ENCODE data around the gene DAND5.
"Not testable (repeated sequence)": the region's sequence is repeated elsewhere in the genome, so short reads cannot be mapped to it uniquely, and the experiment has no call there.

DAND5 gene

GRCh38 chr19:12945479-12946091, 23.8 kb upstream of the DAND5 start, which contains the start of gene RAD23A:
Gene RAD23A, plus strand, starts transcription at chr19:12945862. Its CDS starts 87 bp downstream, at chr19:12945949.
- peak; percentile 92 to 98 (median 96) for DNase-seq (ENCODE audit: low read depth in 3 of 3, low spot score in 1 of 3)

DNA sequence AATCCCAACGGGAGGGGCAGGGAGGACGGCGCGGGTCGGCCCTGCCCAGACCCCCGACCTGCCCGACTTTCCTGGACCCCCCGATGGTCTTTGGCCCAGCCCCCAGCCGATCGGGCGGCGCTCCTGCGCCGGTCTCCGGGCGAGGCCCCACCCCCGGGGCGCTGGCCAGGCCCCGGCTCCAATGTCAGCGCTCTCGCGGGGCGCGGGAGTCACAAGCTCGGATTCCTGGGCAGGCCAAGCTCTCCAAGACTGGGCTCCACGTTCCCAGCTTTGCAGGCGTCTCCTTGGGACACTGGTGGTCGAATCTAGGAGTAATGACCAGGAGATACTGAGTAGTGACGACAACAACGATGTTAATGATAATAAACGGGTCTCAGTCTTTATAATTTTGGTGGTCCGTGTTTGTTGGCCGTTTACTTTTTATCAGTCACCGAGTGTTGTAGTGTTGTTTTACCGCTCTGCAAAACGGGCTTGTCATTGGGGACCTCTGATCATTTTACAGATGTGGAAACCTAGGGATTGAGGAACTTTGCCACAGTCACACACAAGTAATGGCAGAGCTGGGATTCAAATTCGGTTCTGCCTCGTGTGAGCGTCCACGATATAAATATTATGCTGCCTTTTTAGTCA, 23.2 kb upstream of the DAND5 start:
- DNase-seq (ENCODE audit: low read depth in 3 of 3, low spot score in 1 of 3) = peak in 1 of 3 donors; percentile 42

GRCh38 chr19:12946731-12947496, 22.5 kb upstream of the DAND5 start:
- no peak for DNase-seq (ENCODE audit: low read depth in 3 of 3, low spot score in 1 of 3)

GRCh38 chr19:12947702-12948611, 21.4 kb upstream of the DAND5 start:
- no peak for DNase-seq (ENCODE audit: low read depth in 3 of 3, low spot score in 1 of 3)

DNA sequence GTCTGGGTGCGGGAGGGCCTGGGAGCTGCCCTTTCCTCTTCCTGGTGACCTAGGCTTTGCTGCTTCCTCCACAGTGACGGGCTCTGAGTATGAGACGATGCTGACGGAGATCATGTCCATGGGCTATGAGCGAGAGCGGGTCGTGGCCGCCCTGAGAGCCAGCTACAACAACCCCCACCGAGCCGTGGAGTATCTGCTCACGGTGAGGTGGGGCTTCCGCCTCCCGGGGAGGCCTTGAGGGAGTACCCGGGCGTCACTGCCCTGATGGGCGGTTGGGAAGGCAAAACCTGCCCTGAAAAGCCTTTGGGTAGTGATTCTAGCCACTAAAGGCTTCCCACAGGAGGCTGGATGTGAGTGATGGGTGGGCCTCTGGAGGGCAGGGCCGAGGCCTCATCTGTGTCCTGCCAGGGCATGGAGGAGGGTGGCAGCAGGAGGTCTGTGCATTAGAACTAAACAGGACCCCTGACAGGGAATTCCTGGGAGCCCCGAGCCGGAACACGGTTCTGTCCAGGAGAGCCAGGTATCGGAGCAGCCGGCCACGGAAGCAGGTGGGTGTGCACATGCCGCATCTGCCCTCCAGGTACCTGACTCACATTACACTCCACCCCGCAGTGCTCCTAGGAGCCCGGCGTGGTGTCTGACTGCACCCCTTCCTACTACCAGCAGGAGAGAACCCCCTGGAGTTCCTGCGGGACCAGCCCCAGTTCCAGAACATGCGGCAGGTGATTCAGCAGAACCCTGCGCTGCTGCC, 20.6 kb upstream of the DAND5 start:
- no peak for DNase-seq (ENCODE audit: low read depth in 3 of 3, low spot score in 1 of 3)

- DNase-seq (ENCODE audit: low read depth in 3 of 3, low spot score in 1 of 3) = no peak
These were observed 19.8 kb upstream of the DAND5 start for GRCh38 chr19:12949363-12950283.

DNA sequence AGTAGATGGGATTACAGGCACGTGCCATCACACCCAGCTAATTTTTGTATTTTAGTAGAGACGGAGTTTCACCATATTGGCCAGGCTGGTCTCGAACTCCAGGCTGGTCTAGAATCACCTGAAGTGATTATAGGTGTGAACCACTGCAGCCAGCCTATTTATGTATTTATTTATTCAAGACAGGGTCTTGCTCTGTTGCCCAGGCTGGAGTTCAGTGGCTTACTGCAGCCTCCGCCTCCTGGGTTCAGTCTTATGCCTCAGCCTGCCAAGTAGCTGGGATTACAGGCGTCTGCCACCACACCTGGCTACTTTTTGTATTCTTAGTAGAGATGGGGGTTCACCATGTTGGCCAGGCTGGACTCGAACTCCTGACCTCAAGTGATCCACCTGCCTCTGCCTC, 17.3 kb upstream of the DAND5 start:
- DNase-seq (ENCODE audit: low read depth in 3 of 3, low spot score in 1 of 3) = not testable (repeated sequence)

DNA sequence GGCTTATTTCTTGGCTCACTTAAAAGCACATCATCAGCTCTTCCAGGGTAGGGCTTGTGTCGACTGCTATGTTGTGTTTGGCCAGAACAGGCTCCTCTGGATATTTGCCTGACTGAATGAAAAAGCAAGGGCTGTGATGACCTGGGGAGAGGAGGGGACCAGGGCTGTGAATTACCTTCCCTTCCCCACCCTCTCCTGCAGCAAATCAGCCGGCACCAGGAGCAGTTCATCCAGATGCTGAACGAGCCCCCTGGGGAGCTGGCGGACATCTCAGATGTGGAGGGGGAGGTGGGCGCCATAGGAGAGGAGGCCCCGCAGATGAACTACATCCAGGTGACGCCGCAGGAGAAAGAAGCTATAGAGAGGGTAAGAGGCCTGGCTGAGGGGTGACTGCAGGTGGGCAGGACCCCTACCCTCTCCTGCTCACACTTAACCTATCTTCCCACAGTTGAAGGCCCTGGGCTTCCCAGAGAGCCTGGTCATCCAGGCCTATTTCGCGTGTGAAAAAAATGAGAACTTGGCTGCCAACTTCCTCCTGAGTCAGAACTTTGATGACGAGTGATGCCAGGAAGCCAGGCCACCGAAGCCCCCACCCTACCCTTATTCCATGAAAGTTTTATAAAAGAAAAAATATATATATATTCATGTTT, 16.8 kb upstream of the DAND5 start:
- no peak for DNase-seq (ENCODE audit: low read depth in 3 of 3, low spot score in 1 of 3)

GRCh38 chr19:12953138-12953798, 16.1 kb upstream of the DAND5 start:
- no peak for DNase-seq (ENCODE audit: low read depth in 3 of 3, low spot score in 1 of 3)

- DNase-seq (ENCODE audit: low read depth in 3 of 3, low spot score in 1 of 3) = no peak
These were observed 15.4 kb upstream of the DAND5 start for GRCh38 chr19:12953799-12954611.

DNA sequence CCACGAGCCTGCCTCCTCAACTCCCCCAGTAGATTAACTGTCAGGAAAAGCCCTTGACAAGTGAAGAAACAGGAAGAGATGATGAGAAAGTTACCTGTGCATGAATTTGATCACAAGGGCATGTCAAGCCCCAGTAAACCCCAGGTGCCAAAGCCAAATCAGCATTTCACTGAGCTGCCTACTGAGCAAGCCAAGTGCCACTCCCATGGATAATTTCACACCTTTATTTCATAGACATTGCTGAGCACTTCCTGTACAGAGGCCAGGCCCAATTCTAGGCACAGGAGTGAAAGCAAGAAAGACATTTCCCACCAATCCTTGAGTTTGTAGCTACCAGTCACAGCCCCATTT, 14.8 kb upstream of the DAND5 start:
- no peak for DNase-seq (ENCODE audit: low read depth in 3 of 3, low spot score in 1 of 3)

DNA sequence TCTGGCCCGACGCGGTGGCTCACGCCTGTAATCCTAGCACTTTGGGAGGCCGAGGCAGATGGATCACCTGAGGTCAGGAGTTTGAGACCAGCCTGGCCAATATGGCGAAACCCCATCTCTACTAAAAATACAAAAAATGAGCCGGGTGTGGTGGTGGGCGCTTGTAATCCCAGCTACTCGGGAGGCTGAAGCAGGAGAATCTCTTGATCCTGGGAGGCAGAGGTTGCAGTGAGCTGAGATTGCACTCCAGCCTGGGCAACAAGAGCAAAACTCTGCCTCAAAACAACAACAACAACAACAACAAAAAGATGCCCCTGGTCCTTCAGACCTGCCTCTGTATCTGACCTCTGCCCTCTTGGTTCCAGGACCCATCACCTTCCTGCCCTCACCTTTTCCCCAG, 13.8 kb upstream of the DAND5 start:
- not testable (repeated sequence) for DNase-seq (ENCODE audit: low read depth in 3 of 3, low spot score in 1 of 3)

- no peak for DNase-seq (ENCODE audit: low read depth in 3 of 3, low spot score in 1 of 3)
These were observed 13.4 kb upstream of the DAND5 start for GRCh38 chr19:12955996-12956395.

- DNase-seq (ENCODE audit: low read depth in 3 of 3, low spot score in 1 of 3) = peak; percentile 54 to 75 (median 55)
These were observed 12.7 kb upstream of the DAND5 start, which contains the start of gene GADD45GIP1 for GRCh38 chr19:12956446-12957388. Gene GADD45GIP1, minus strand, starts transcription at chr19:12957223. Its CDS starts 11 bp downstream, at chr19:12957212.

GRCh38 chr19:12957389-12957952, 11.9 kb upstream of the DAND5 start:
- DNase-seq (ENCODE audit: low read depth in 3 of 3, low spot score in 1 of 3) = not testable (repeated sequence)

- DNase-seq (ENCODE audit: low read depth in 3 of 3, low spot score in 1 of 3) = no peak
These were observed 9.9 kb upstream of the DAND5 start for GRCh38 chr19:12959481-12959880.

Measured in stimulated activated CD4-positive, alpha-beta T cell treated with anti-CD3 and anti-CD28 coated beads, TNF-alpha, amount 100 ng/mL, for 1 hour (primary cell).